Spleen (tissue), 11 donors: ENCODE measurements around the gene MYLK4. TPM values are rescaled to one million over a fixed set of nuclear protein-coding genes. Genes with fewer than 3 reads are reported as not detected.

Source experiments
- DNase-seq: peaks from one replicate; pipeline ENCODE4 v3.0.0-alpha.2; 2020
- H3K27ac ChIP-seq, 8 donors: fragments of 200-600 bp; sonication (generic) in 7 of 8; 1 replicate in 4 of 8; 2 replicates in 4 of 8; pipeline versions ENCODE4 v1.5.0 to v1.8.0; 2016 to 2021; ENCODE audit warnings: inconsistent platforms in 4 of 8, mild to moderate bottlenecking in 4 of 8, moderate library complexity in 1 of 8
- H3K27me3 ChIP-seq, 7 donors: fragments of 200-600 bp; sonication (generic) in 6 of 7; replicated peaks in 1 of 7; 1 replicate in 4 of 7; 2 replicates in 3 of 7; pipeline versions ENCODE4 v1.5.0 to v1.8.0; 2016 to 2021; ENCODE audit warnings: inconsistent platforms in 3 of 7, mild to moderate bottlenecking in 1 of 7
- H3K36me3 ChIP-seq, 6 donors: fragments of 200-600 bp; sonication (generic) in 5 of 6; 1 replicate in 4 of 6; 2 replicates in 2 of 6; pipeline versions ENCODE4 v1.5.0 to v1.8.0; 2016 to 2021; ENCODE audit warnings: inconsistent platforms in 2 of 6
- H3K4me1 ChIP-seq, 6 donors: fragments of 200-600 bp; sonication (generic) in 5 of 6; 1 replicate in 3 of 6; 2 replicates in 3 of 6; pipeline versions ENCODE4 v1.5.0 to v1.8.0; 2016 to 2021; ENCODE audit warnings: inconsistent platforms in 3 of 6
- H3K4me3 ChIP-seq, 8 donors: fragments of 200-600 bp; sonication (generic) in 7 of 8; 1 replicate in 4 of 8; 2 replicates in 4 of 8; pipeline versions ENCODE4 v1.5.0 to v1.8.0; 2016 to 2021; ENCODE audit warnings: inconsistent platforms in 4 of 8, mild to moderate bottlenecking in 4 of 8, moderate library complexity in 2 of 8
- H3K9me3 ChIP-seq, 8 donors: fragments of 200-600 bp; sonication (generic) in 7 of 8; 1 replicate in 4 of 8; 2 replicates in 4 of 8; pipeline versions ENCODE4 v1.5.0 to v1.8.0; 2016 to 2021; ENCODE audit warnings: inconsistent platforms in 4 of 8
- POLR2A ChIP-seq, 3 donors: fragments of 450-650 bp; IDR thresholded peaks; one replicate each; pipeline ENCODE4 v1.5.1; 2017; ENCODE audit warnings: antibody characterized with exemption in 3 of 3, mild to moderate bottlenecking in 1 of 3
- POLR2AphosphoS5 ChIP-seq, 3 donors: sonication (generic); formaldehyde crosslinking; IDR thresholded peaks; one replicate each; pipeline ENCODE4 v1.5.1; 2017; ENCODE audit warnings: antibody characterized with exemption in 3 of 3
- WGBS, 5 donors: extraction: QIAGEN DNeasy Blood & Tissue Kit in 3 of 5; methylation state at CpG; one replicate each; pipeline versions ENCODE4 v1.1.5 to v1.1.7; 2013 to 2018; 5-methylcytosine and 5-hydroxymethylcytosine counted together
- intact Hi-C: fragments of 100-400 bp; cut with DNase I; formaldehyde crosslinking; loops from one replicate; pipeline ENCODE4 v1.15.0; 2023; ENCODE audit warnings: low total_unique reads
- polyA plus RNA-seq, 3 donors: library from polyadenylated mRNA; stranded (reverse); fragments of 200-250 nt; gene quantifications; one replicate each; pipeline ENCODE4 v1.2.1, GENCODE V29; 2013
- total RNA-seq, 7 donors: library from RNA; depleted of rRNA in 3 of 7; stranded (reverse); fragments of >200 nt in 3 of 7; fragmentation: NEBNext Ultra II Directional in 4 of 7; extraction: Animal tissue kit (Norgen Biotek cat#: 25700) in 4 of 7; gene quantifications; one replicate each; pipeline versions ENCODE4 v1.1.0 to v1.2.1, GENCODE V29; 2016 to 2021
- TF ChIP-seq, protein P1 (sequence below), 11 experiments: fragments of 200-600 bp in 7 of 11; fragments of 450-650 bp in 4 of 11; sonication (generic) in 4 of 11; IDR thresholded peaks in 8 of 11; conservative IDR thresholded peaks in 3 of 11; 1 replicate in 7 of 11; 2 replicates in 4 of 11; pipeline versions ENCODE4 v1.4.0 to v1.8.0; 2016 to 2021; ENCODE audit warnings: antibody characterized with exemption in 11 of 11, inconsistent platforms in 4 of 11, mild to moderate bottlenecking in 1 of 11
- donor health status: healthy with polysubstance abuse.
- donor health status: DM: no; HTN: no; CAD: no; lungs with moderate emphysema.
- donor health status: DM: no; HTN: no; CAD: no.
- donor health status: Bipolar disorder and iron deficiency.
- donor health status: healthy.
- donor health status: DM: no; HTN: no; CAD: no.
- donor health status: DM: yes; HTN: yes; CAD: no.

MYLK4 gene
- total and polyA plus RNA-seq, 10 donors, result 0.21 to 1.9 (median 0.76) TPM

- Histone ChIP-seq H3K4me3 (peak overlapping the region in 1 of 8 donors; percentile 0), H3K4me1 (peaks cover 31 to 83% (median 44%) of the 10 kb centered on the region in 6 donors), H3K9me3 (no peaks in the 10 kb centered on the region)
Measured at GRCh38 chr6:2770171-2770570, 19.4 kb upstream of the MYLK4 start.

GRCh38 chr6:2768696-2769095, 18.0 kb upstream of the MYLK4 start:
- intact Hi-C loops, result no loop called here

More at GRCh38 chr6:2770171-2770570, 19.4 kb upstream of the MYLK4 start:
- H3K36me3 ChIP-seq, result peaks cover 0 to 54% (median 18%) of the 10 kb centered on the region in 6 donors
- intact Hi-C loops, result no loop called here
- TF ChIP-seq, protein P1, sequence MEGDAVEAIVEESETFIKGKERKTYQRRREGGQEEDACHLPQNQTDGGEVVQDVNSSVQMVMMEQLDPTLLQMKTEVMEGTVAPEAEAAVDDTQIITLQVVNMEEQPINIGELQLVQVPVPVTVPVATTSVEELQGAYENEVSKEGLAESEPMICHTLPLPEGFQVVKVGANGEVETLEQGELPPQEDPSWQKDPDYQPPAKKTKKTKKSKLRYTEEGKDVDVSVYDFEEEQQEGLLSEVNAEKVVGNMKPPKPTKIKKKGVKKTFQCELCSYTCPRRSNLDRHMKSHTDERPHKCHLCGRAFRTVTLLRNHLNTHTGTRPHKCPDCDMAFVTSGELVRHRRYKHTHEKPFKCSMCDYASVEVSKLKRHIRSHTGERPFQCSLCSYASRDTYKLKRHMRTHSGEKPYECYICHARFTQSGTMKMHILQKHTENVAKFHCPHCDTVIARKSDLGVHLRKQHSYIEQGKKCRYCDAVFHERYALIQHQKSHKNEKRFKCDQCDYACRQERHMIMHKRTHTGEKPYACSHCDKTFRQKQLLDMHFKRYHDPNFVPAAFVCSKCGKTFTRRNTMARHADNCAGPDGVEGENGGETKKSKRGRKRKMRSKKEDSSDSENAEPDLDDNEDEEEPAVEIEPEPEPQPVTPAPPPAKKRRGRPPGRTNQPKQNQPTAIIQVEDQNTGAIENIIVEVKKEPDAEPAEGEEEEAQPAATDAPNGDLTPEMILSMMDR (IDR thresholded peaks at IDR 0.05 in 8 of 11, conservative IDR thresholded peaks at IDR 0.05 in 3 of 11), result no peak
- TF ChIP-seq POLR2A (IDR thresholded peaks at IDR 0.05) (no peak), POLR2AphosphoS5 (IDR thresholded peaks at IDR 0.05) (peak in 1 of 3 donors; percentile 16)
- 50 to 66% (median 58%) methylated on average over 13 of the region's 13 CpGs for WGBS, 5 donors
- peak; percentile 77 for DNase-seq
- no peaks in the 10 kb centered on the region for H3K27me3 ChIP-seq
- H3K27ac ChIP-seq, result no peak overlapping the region

GRCh38 chr6:2767657-2768524, 17.2 kb upstream of the MYLK4 start:
- TF ChIP-seq, protein P1 (IDR thresholded peaks at IDR 0.05 in 8 of 11, conservative IDR thresholded peaks at IDR 0.05 in 3 of 11), result no peak
- TF ChIP-seq POLR2A (IDR thresholded peaks at IDR 0.05) (no peak), POLR2AphosphoS5 (IDR thresholded peaks at IDR 0.05) (no peak)
- Histone ChIP-seq H3K27ac (peak overlapping the region in 1 of 8 donors; percentile 98), H3K36me3 (peaks cover 0 to 31% (median 3%) of the 10 kb centered on the region in 6 donors), H3K27me3 (no peaks in the 10 kb centered on the region), H3K4me3 (peak overlapping the region in 5 of 8 donors; percentile 0 to 96 (median 78)), H3K4me1 (peaks cover 33 to 77% (median 53%) of the 10 kb centered on the region in 6 donors), H3K9me3 (no peaks in the 10 kb centered on the region)
- intact Hi-C loops, result no loop called here
- WGBS, 5 donors, result 25 to 44% (median 38%) methylated on average over 9 of the region's 9 CpGs
- no peak for DNase-seq

More at GRCh38 chr6:2768696-2769095, 18.0 kb upstream of the MYLK4 start:
- Histone ChIP-seq H3K27ac (no peak overlapping the region), H3K4me3 (peak overlapping the region in 2 of 8 donors; percentile 73 to 91), H3K27me3 (no peaks in the 10 kb centered on the region), H3K4me1 (peaks cover 33 to 79% (median 53%) of the 10 kb centered on the region in 6 donors), H3K36me3 (peaks cover 0 to 39% (median 7%) of the 10 kb centered on the region in 6 donors), H3K9me3 (no peaks in the 10 kb centered on the region)
- TF ChIP-seq, protein P1 (IDR thresholded peaks at IDR 0.05 in 8 of 11, conservative IDR thresholded peaks at IDR 0.05 in 3 of 11), result no peak
- TF ChIP-seq POLR2AphosphoS5 (IDR thresholded peaks at IDR 0.05), result no peak
- TF ChIP-seq POLR2A (IDR thresholded peaks at IDR 0.05), result no peak
- DNase-seq, result no peak
- 49 to 57% (median 51%) methylated on average over 6 of the region's 6 CpGs for WGBS, 5 donors
